H9 (cell line): ENCODE measurements around the gene ZP3. TPM values are rescaled to one million over a fixed set of nuclear protein-coding genes. Genes with fewer than 3 reads are reported as not detected.
"Not testable (repeated sequence)": the region's sequence is repeated elsewhere in the genome, so short reads cannot be mapped to it uniquely, and the experiment has no call there.

Source experiments
- DNase-seq: peaks from one replicate; pipeline ENCODE4 v3.0.0-alpha.2; 2017
- H2AFZ ChIP-seq: one replicate; pipeline ENCODE4 v1.6.1; 2013; ENCODE audit warnings: mild to moderate bottlenecking, low read length, control low read depth, moderate library complexity
- H2AK5ac ChIP-seq: 2 replicates; pipeline ENCODE4 v1.6.1; 2013; ENCODE audit warnings: low read length, control low read depth, mixed read lengths; ENCODE audit not compliant: insufficient read length
- H2BK120ac ChIP-seq: one replicate; pipeline ENCODE4 v1.6.1; 2013; ENCODE audit warnings: low read depth, mild to moderate bottlenecking, low read length, control low read depth, inconsistent platforms; ENCODE audit not compliant: poor library complexity, severe bottlenecking
- H2BK12ac ChIP-seq: 2 replicates; pipeline ENCODE4 v1.6.1; 2013; ENCODE audit warnings: low read length, control low read depth, mixed read lengths, low read depth; ENCODE audit not compliant: insufficient read length
- H2BK15ac ChIP-seq: 2 replicates; pipeline ENCODE4 v1.6.1; 2013; ENCODE audit warnings: low read depth, low read length, control low read depth
- H2BK20ac ChIP-seq: one replicate; pipeline ENCODE4 v1.6.1; 2013; ENCODE audit warnings: low read depth, mild to moderate bottlenecking, low read length, control low read depth, inconsistent platforms; ENCODE audit not compliant: poor library complexity, severe bottlenecking
- H2BK5ac ChIP-seq: 2 replicates; pipeline ENCODE4 v1.6.1; 2013; ENCODE audit warnings: low read length, control low read depth, mixed read lengths; ENCODE audit not compliant: insufficient read length
- H3K14ac ChIP-seq: 2 replicates; pipeline ENCODE4 v1.6.1; 2013; ENCODE audit warnings: low read length, control low read depth; ENCODE audit not compliant: insufficient read depth
- H3K18ac ChIP-seq: 2 replicates; pipeline ENCODE4 v1.6.1; 2013; ENCODE audit warnings: low read depth, mild to moderate bottlenecking, mixed read lengths, low read length, control low read depth; ENCODE audit not compliant: insufficient read length
- H3K23ac ChIP-seq: 2 replicates; pipeline ENCODE4 v1.6.1; 2013; ENCODE audit warnings: low read length, control low read depth, mixed read lengths, low read depth; ENCODE audit not compliant: insufficient read length
- H3K23me2 ChIP-seq: 2 replicates; pipeline ENCODE4 v1.6.1; 2013; ENCODE audit warnings: low read depth, mild to moderate bottlenecking, mixed read lengths, low read length, control low read depth; ENCODE audit not compliant: insufficient read length, poor library complexity, severe bottlenecking
- H3K27ac ChIP-seq: 2 replicates; pipeline ENCODE4 v1.5.1; 2013; ENCODE audit warnings: low read length, control low read depth, mixed read lengths, low read depth; ENCODE audit not compliant: insufficient read length
- H3K27me3 ChIP-seq: 2 replicates; pipeline ENCODE4 v1.6.1; 2013; ENCODE audit warnings: low read length, control low read depth, inconsistent platforms; ENCODE audit not compliant: insufficient read depth
- H3K4ac ChIP-seq: 2 replicates; pipeline ENCODE4 v1.6.1; 2013; ENCODE audit warnings: low read depth, mild to moderate bottlenecking, control low read depth, inconsistent platforms, low read length, moderate library complexity
- H3K4me1 ChIP-seq: 2 replicates; pipeline ENCODE4 v1.6.1; 2013; ENCODE audit warnings: low read length, control low read depth, inconsistent platforms; ENCODE audit not compliant: insufficient read depth
- H3K4me2 ChIP-seq: 2 replicates; pipeline ENCODE4 v1.6.1; 2013; ENCODE audit warnings: low read length, control low read depth, mixed read lengths; ENCODE audit not compliant: insufficient read length, insufficient read depth
- H3K56ac ChIP-seq: 2 replicates; pipeline ENCODE4 v1.6.1; 2013; ENCODE audit warnings: low read depth, mild to moderate bottlenecking, mixed read lengths, low read length, control low read depth; ENCODE audit not compliant: insufficient read length
- H3K79me1 ChIP-seq: 2 replicates; pipeline ENCODE4 v1.6.1; 2013; ENCODE audit warnings: low read depth, mild to moderate bottlenecking, moderate library complexity, low read length, control low read depth, inconsistent platforms; ENCODE audit not compliant: insufficient read depth, poor library complexity, severe bottlenecking
- H3K79me2 ChIP-seq: 2 replicates; pipeline ENCODE4 v1.6.1; 2013; ENCODE audit warnings: low read length, control low read depth, inconsistent platforms; ENCODE audit not compliant: insufficient read depth
- H3K9ac ChIP-seq: 2 replicates; pipeline ENCODE4 v1.6.1; 2013; ENCODE audit warnings: low read length, control low read depth, mixed read lengths; ENCODE audit not compliant: insufficient read length; ENCODE audit errors: extremely low read depth
- H3K9me3 ChIP-seq: one replicate; pipeline ENCODE4 v1.6.1; 2013; ENCODE audit warnings: low read depth, low read length, inconsistent platforms; ENCODE audit not compliant: control insufficient read depth
- H3T11ph ChIP-seq: one replicate; pipeline ENCODE4 v1.6.1; 2013; ENCODE audit warnings: mild to moderate bottlenecking, low read length, control low read depth, inconsistent platforms
- H4K20me1 ChIP-seq: one replicate; pipeline ENCODE4 v1.6.1; 2013; ENCODE audit not compliant: control insufficient read depth, insufficient read length, insufficient read depth
- H4K5ac ChIP-seq: 2 replicates; pipeline ENCODE4 v1.6.1; 2013; ENCODE audit warnings: low read depth, mild to moderate bottlenecking, mixed read lengths, low read length, control low read depth; ENCODE audit not compliant: insufficient read length
- H4K8ac ChIP-seq: replicated peaks from 2 replicates; pipeline ENCODE4 v1.6.1; 2013; ENCODE audit warnings: low read length, control low read depth, mixed read lengths, low read depth; ENCODE audit not compliant: insufficient read length
- H4K91ac ChIP-seq: 2 replicates; pipeline ENCODE4 v1.6.1; 2013; ENCODE audit warnings: low read depth, mild to moderate bottlenecking, moderate library complexity, mixed read lengths, low read length, control low read depth; ENCODE audit not compliant: insufficient read length
- H3K27ac Mint-ChIP-seq, 3 experiments: 2 replicates in 2 of 3; 3 replicates in 1 of 3; pipeline ENCODE4 v1.8.0; 2020 to 2021; ENCODE audit warnings: mixed read lengths in 3 of 3, mild to moderate bottlenecking in 1 of 3, moderate library complexity in 1 of 3
- H3K27me3 Mint-ChIP-seq: 2 replicates; pipeline ENCODE4 v1.8.0; 2021; ENCODE audit warnings: low read depth, mild to moderate bottlenecking, moderate library complexity, mixed read lengths
- H3K36me3 Mint-ChIP-seq, 3 experiments: 2 replicates in 2 of 3; 3 replicates in 1 of 3; pipeline ENCODE4 v1.8.0; 2020 to 2021; ENCODE audit warnings: low read depth in 3 of 3, mixed read lengths in 3 of 3; ENCODE audit not compliant: insufficient read depth in 1 of 3
- H3K4me1 Mint-ChIP-seq, 2 experiments: 2 replicates each; pipeline ENCODE4 v1.8.0; 2020; ENCODE audit warnings: mixed read lengths in 2 of 2
- H3K4me3 Mint-ChIP-seq, 2 experiments: 2 replicates in 1 of 2; 3 replicates in 1 of 2; pipeline ENCODE4 v1.8.0; 2020 to 2021; ENCODE audit warnings: mild to moderate bottlenecking in 2 of 2, mixed read lengths in 2 of 2, moderate library complexity in 1 of 2
- H3K9me3 Mint-ChIP-seq, 2 experiments: 2 replicates in 1 of 2; 3 replicates in 1 of 2; pipeline ENCODE4 v1.8.0; 2020; ENCODE audit warnings: mild to moderate bottlenecking in 2 of 2, mixed read lengths in 2 of 2, moderate library complexity in 1 of 2
- WGBS: extraction: QIAGEN DNeasy Blood & Tissue Kit; methylation state at CpG from one replicate; pipeline ENCODE4 v1.1.7; 2013; ENCODE audit warnings: missing lambda C conversion rate, low lambda C conversion rate, mixed read lengths; ENCODE audit not compliant: insufficient read length; ENCODE audit errors: extremely low coverage; 5-methylcytosine and 5-hydroxymethylcytosine counted together
- total RNA-seq: library from RNA; stranded (reverse); gene quantifications from 2 replicates; pipeline ENCODE4 v1.2.1, GENCODE V29; 2021

Gene ZP3
- total RNA-seq, 1 experiment from 2014 or later = 1.3 TPM

DNA sequence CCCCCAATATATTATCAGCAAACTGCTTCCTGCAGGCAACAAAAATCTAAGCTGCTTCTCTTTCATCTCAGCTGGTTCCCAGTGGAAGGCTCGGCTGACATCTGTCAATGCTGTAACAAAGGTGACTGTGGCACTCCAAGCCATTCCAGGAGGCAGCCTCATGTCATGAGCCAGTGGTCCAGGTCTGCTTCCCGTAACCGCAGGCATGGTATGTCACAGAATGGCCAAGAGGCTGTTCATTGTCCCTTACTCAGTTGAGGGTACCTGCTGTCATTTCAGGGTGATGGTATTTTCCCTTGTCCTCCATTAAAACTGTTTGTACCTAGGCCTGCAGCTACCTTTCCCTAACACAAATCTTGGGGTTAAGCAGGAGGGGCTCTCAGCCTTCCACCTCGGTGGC is 15.7 kb downstream of the ZP3 start:
- H3K27me3 ChIP-seq, H3K36me3 Mint-ChIP-seq, H2BK5ac ChIP-seq, H3K79me1 ChIP-seq, H3K4me1 ChIP-seq, H3K27me3 Mint-ChIP-seq, H4K20me1 ChIP-seq, H3K18ac ChIP-seq, H3K23me2 ChIP-seq, H4K91ac ChIP-seq, H3K9ac ChIP-seq, H3K4me3 Mint-ChIP-seq, H3K9me3 ChIP-seq, H3K9me3 Mint-ChIP-seq, H3T11ph ChIP-seq, H2BK120ac ChIP-seq, H3K4ac ChIP-seq, H3K23ac ChIP-seq, H3K27ac Mint-ChIP-seq, H2BK15ac ChIP-seq, H2BK20ac ChIP-seq, H3K4me2 ChIP-seq, H2AK5ac ChIP-seq, H2AFZ ChIP-seq, H4K8ac ChIP-seq, H3K4me1 Mint-ChIP-seq, DNase-seq, H3K79me2 ChIP-seq, H3K27ac ChIP-seq, H2BK12ac ChIP-seq, H4K5ac ChIP-seq, H3K56ac ChIP-seq, H3K14ac ChIP-seq: not testable (repeated sequence)
- WGBS = no CpG with 5 or more reads among the region's 4 CpGs

DNA sequence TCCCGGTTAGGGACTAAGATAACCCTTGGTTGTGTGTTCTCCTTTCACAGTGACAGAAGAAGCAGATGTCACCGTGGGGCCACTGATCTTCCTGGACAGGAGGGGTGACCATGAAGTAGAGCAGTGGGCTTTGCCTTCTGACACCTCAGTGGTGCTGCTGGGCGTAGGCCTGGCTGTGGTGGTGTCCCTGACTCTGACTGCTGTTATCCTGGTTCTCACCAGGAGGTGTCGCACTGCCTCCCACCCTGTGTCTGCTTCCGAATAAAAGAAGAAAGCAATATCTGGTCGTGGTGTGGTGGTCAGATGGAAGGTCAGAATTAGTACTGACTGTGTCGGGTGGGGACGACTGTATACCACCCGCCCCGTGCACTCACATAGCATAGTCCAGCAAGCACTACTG is 17.0 kb downstream of the ZP3 start:
- not testable (repeated sequence) for H3K9me3 Mint-ChIP-seq, H2BK5ac ChIP-seq, H3K4me3 Mint-ChIP-seq, H3K9ac ChIP-seq, H3K27me3 Mint-ChIP-seq, H4K20me1 ChIP-seq, H3K9me3 ChIP-seq, H3K4me1 ChIP-seq, H3K27ac Mint-ChIP-seq, H3T11ph ChIP-seq, DNase-seq, H3K4me1 Mint-ChIP-seq, H3K79me1 ChIP-seq, H3K23ac ChIP-seq, H2BK120ac ChIP-seq, H3K18ac ChIP-seq, H2BK15ac ChIP-seq, H2BK20ac ChIP-seq, H3K79me2 ChIP-seq, H3K4ac ChIP-seq, H3K4me2 ChIP-seq, H3K36me3 Mint-ChIP-seq, H4K5ac ChIP-seq, H3K23me2 ChIP-seq, H3K27ac ChIP-seq, H2AFZ ChIP-seq, H2BK12ac ChIP-seq, H3K56ac ChIP-seq, H4K8ac ChIP-seq, H2AK5ac ChIP-seq, H4K91ac ChIP-seq, H3K27me3 ChIP-seq, H3K14ac ChIP-seq
- no CpG with 5 or more reads among the region's 10 CpGs for WGBS
